GM13976 (cell line): Measurements from ENCODE around the gene SULT1E1.

Experiments
- DNase-seq: peaks from one replicate; pipeline ENCODE4 v3.0.0; 2012; ENCODE audit warnings: low spot score
- CTCF ChIP-seq: IDR thresholded peaks from 2 replicates; pipeline ENCODE4 v1.5.1; 2012; ENCODE audit warnings: borderline replicate concordance, mild to moderate bottlenecking; ENCODE audit not compliant: insufficient read depth; ENCODE audit errors: extremely low read depth, missing control alignments, control extremely low read depth
- in situ Hi-C: fragments of 300-500 bp; cut with MboI; formaldehyde crosslinking; loops from one replicate; pipeline ENCODE4 v1.12.0; 2022; ENCODE audit warnings: low sequenced_read_pairs, mixed read lengths, inconsistent platforms; ENCODE audit not compliant: unreplicated experiment

The SULT1E1 gene

GRCh38 chr4:69818060-69818639, 41.8 kb downstream of the SULT1E1 start:
- DNase-seq = no peak
- no peak for TF ChIP-seq CTCF
- in situ Hi-C loops = no loop called here

- no peak for DNase-seq
- in situ Hi-C loops = no loop called here
- no peak for TF ChIP-seq CTCF
These were observed 43.7 kb downstream of the SULT1E1 start for GRCh38 chr4:69816236-69816635.

GRCh38 chr4:69813628-69814027, 46.3 kb downstream of the SULT1E1 start:
- DNase-seq = no peak
- in situ Hi-C loops = no loop called here
- no peak for TF ChIP-seq CTCF

GRCh38 chr4:69811166-69811565, 48.8 kb downstream of the SULT1E1 start:
- no peak for TF ChIP-seq CTCF
- in situ Hi-C loops = no loop called here
- DNase-seq = no peak

- in situ Hi-C loops = no loop called here
- DNase-seq = no peak
- no peak for TF ChIP-seq CTCF
These were observed 59.3 kb downstream of the SULT1E1 start for GRCh38 chr4:69800599-69800998.

- in situ Hi-C loops = no loop called here
- no peak for DNase-seq
- TF ChIP-seq CTCF = no peak
These were observed 60.6 kb downstream of the SULT1E1 start for GRCh38 chr4:69799337-69799736.
